K562 (cell line): ENCODE data around the gene CAMK1D. TPM values are rescaled to one million over a fixed set of nuclear protein-coding genes. Genes with fewer than 3 reads are reported as not detected.

ENCODE experiments used
- FOXP4 ChIP-seq: sonication (generic); formaldehyde crosslinking; IDR thresholded peaks from 2 replicates; pipeline ENCODE4 v1.8.0; 2022; ENCODE audit warnings: mild to moderate bottlenecking, missing genetic modification reagents, borderline replicate concordance
- MED1 ChIP-seq: sonication (generic); formaldehyde crosslinking; IDR thresholded peaks from 2 replicates; pipeline ENCODE4 v1.8.1; 2023; ENCODE audit warnings: missing genetic modification reagents, borderline replicate concordance
- MNT ChIP-seq, 2 experiments: fragments of 450-650 bp; conservative IDR thresholded peaks; 2 replicates each; pipeline ENCODE4 v1.6.1; 2017; ENCODE audit warnings: mild to moderate bottlenecking in 2 of 2, moderate library complexity in 2 of 2
- POLR2AphosphoS5 ChIP-seq: IDR thresholded peaks from 2 replicates; pipeline ENCODE4 v1.6.1; 2011; ENCODE audit warnings: mild to moderate bottlenecking, low read depth, low read length, moderate library complexity; ENCODE audit not compliant: control insufficient read depth, insufficient read depth
- RHOXF2B ChIP-seq: fragments of 250-450 bp; sonication (Bioruptor Pico); conservative IDR thresholded peaks from 2 replicates; pipeline ENCODE4 v1.5.1; 2021
- SP1 ChIP-seq: sonication (generic); formaldehyde crosslinking; IDR thresholded peaks from 2 replicates; pipeline ENCODE4 v1.8.1; 2022; ENCODE audit warnings: mild to moderate bottlenecking, missing genetic modification reagents
- STAT5B ChIP-seq: fragments of 250-450 bp; sonication (Bioruptor Pico); IDR thresholded peaks from 2 replicates; pipeline ENCODE4 v1.8.0; 2021; ENCODE audit warnings: mild to moderate bottlenecking, inconsistent platforms
- U2AF1 ChIP-seq: fragments of 200-400 bp; formaldehyde crosslinking; optimal IDR thresholded peaks from 2 replicates; pipeline ENCODE3; 2017; ENCODE audit warnings: mild to moderate bottlenecking, low read depth, low read length, moderate library complexity
- ZNF280A ChIP-seq: fragments of 450-650 bp; IDR thresholded peaks from 2 replicates; pipeline ENCODE4 v1.6.1; 2018; ENCODE audit warnings: mild to moderate bottlenecking, low read depth; ENCODE audit not compliant: partially characterized antibody
- polyA plus RNA-seq, 8 experiments: library from polyadenylated mRNA; depleted of rRNA in 4 of 8; stranded (reverse) in 5 of 8; unstranded in 3 of 8; fragments of >200 nt; fragmentation: Nextera tagmentation in 2 of 8; fragmentation: Illumina TruSeq in 1 of 8; extraction: Ambion mirVana in 2 of 8; extraction: Trizol in 1 of 8; gene quantifications; 2 replicates each; pipeline versions ENCODE4 v1.2.1 to v1.2.3, GENCODE V29; 2011 to 2014; ENCODE audit warnings: inconsistent platforms in 1 of 8, missing spikeins in 1 of 8
- total RNA-seq, 7 experiments: library from RNA; depleted of rRNA in 6 of 7; stranded (reverse); fragments of >200 nt in 6 of 7; fragmentation: Illumina TruSeq in 2 of 7; extraction: Trizol in 2 of 7; gene quantifications; 2 replicates each; pipeline versions ENCODE4 v1.2.1 to v1.2.3, GENCODE V29; 2011 to 2021; ENCODE audit warnings: low replicate concordance in 1 of 7

CAMK1D gene
- total and polyA plus RNA-seq, 9 of the 15 experiments (the other 6 are each of a cell fraction or from before 2014, with no cell fraction given): 0.12 to 0.24 (median 0.20) TPM; not detected in 5

GRCh38 chr10:12597788-12598765, 248.7 kb downstream of the CAMK1D start (continued):
- TF ChIP-seq MNT (conservative IDR thresholded peaks at IDR 0.05) (no peak), FOXP4 (CRISPR knock-in tag) (no peak), STAT5B (CRISPR knock-in tag) (no peak), U2AF1 (no peak), RHOXF2B (CRISPR knock-in tag) (no peak), ZNF280A (no peak), SP1 (CRISPR knock-in tag) (no peak), MED1 (CRISPR knock-in tag) (no peak), POLR2AphosphoS5 (no peak)
